NOMO-1 treated with dmso at 0.1 percent for 144 hours (cell line): ENCODE measurements around the gene DDTL.
"Not testable (repeated sequence)": the region's sequence is repeated elsewhere in the genome, so short reads cannot be mapped to it uniquely, and the experiment has no call there.

Experiments used
- DNase-seq: peaks from one replicate; lab custom pipeline; 2025; ENCODE audit not compliant: unreplicated experiment; lab: John Stamatoyannopoulos, UW

Gene DDTL

DNA sequence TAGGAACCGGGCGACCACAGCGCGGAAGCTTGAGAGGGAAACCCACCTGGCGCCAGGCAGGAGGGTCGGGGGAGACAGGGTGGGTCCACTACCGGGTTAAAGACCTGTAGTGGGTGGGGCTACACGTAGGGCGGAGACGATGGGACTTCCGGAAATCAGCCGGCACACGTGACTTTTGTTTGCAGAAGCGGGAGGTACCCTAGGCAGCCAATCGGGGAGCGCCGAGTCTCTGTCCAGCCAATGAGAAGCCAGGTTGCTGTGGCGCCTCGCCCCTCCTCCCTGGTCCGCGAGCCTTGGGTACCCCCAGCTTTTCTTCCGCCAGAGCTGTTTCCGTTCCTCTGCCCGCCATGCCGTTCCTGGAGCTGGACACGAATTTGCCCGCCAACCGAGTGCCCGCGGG is at the start of gene DDTL:
Gene DDTL (plus strand): TSS at position 321 of the 400 bp plus-strand sequence. CDS start 27 bp downstream, at position 348.
- DNase-seq = not testable (repeated sequence)

DNA sequence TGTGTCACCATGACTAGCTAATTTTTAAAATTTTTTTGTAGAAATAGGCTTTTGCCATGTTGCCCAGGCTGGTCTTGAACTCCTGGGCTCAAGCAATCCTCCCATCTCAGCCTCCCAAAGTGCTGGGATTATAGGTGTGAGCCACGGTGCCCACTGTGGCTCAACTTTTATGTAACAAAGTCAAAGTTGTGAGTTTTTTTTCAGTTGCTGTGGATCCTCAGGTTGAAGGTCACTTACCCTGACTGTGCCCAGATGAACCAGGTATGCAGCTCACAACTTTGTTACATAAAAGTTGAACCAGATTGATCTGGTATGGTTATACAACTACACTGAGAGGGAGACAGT is 46.4 kb upstream of the DDTL start:
- not testable (repeated sequence) for DNase-seq

- DNase-seq = not testable (repeated sequence)
Measured at GRCh38 chr22:23921586-23922201, 45.0 kb upstream of the DDTL start.

GRCh38 chr22:23922921-23923320 is 43.8 kb upstream of the DDTL start:
- DNase-seq = no peak

DNA sequence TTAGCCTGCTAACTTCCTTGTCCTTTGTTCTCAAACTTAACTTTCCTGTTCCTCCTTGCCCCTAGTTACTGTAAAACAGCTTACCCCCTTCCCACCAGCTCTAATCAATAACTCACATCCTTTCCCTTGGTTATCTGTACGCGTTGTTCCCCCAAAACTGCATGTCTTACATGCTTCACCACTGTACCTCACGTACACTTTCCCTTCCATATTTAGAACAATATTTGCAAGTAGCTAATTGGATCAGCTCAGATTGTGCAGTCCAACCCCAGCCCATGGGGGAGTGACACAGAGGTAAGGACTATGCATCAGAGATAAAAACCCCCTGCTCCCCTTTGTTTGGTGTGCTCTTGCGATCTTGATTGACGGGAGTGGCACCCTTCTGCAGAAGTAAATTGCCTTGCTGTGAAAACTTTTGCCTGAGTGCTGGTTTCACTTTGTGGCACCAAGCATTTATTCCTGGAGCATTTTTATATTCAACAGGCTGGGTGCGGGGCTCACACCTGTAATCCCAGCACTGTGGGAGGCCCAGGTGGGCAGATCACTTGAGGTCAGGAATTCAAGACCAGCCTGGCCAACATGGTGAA is 41.6 kb upstream of the DDTL start:
- no peak for DNase-seq

DNA sequence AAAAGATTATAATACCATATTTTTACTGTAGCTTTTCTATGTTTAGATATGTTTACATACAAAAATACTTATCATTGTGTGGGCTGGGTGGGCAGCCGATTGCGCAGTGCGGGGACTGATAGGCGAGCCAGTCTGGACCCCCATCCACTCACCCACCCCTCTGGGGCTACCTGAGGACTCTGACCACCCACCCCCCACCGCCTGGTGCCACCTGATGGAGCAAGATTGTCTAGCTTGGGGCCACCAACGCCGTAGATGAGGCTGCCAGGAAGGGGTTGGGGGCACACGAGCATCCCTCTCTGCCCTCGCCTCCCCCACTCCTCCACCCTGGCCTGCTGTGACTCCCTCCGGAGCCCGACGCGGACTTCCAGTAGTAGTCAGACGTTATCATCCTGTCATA is 40.1 kb upstream of the DDTL start:
- no peak for DNase-seq

DNA sequence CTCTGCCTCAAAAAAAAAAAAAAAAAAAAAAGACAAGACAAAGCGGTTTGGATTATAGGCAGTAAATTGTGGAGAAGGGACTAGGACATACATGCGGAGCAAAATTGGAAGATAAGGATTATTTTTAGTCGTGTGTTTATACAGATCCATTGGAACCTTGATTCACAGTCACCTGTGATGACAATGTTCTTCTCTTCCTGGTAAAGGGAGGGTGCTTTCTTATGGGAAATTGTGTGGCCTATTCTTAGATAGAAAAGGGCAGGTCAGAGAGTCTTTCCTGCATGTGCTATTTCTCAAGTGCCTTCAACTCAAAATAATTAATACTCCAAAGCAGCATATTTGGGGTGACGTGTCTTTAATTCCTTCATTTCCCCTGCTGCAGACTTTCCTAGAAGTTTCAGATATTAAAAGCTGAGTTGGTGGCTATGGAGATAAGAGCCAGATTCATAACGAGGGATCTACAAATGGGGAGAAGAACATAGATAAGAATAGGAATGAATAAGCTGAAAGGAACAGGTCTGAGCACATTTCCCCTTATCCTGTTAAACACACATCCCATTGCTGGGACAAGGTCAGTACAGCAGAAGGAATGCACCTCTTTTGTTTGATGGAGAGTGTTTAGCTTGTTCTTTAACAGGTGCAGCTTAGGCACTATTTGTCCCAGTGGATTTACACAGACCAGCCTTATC is 28.2 kb upstream of the DDTL start:
- no peak for DNase-seq

GRCh38 chr22:23939017-23939357 is 27.7 kb upstream of the DDTL start:
- no peak for DNase-seq

DNA sequence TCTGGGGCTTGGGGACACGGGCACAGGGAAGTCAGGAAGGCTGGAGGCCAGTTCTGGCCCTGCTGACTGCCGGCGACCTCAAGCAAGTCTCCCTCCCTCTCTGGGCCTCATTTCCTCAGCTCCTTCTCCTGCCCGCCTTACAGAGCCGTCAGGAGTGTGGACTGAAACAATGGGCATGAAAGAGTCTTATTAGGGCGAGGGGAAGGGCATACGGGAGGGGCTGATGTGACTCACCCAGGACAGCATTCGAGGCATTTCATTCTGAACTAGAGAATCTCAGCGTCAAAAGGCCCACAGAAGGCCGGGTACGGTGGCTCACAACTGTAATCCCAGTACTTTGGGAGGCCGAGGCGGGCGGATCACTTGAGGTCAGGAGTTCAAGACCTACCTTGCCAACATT is 26.5 kb upstream of the DDTL start:
- not testable (repeated sequence) for DNase-seq

DNA sequence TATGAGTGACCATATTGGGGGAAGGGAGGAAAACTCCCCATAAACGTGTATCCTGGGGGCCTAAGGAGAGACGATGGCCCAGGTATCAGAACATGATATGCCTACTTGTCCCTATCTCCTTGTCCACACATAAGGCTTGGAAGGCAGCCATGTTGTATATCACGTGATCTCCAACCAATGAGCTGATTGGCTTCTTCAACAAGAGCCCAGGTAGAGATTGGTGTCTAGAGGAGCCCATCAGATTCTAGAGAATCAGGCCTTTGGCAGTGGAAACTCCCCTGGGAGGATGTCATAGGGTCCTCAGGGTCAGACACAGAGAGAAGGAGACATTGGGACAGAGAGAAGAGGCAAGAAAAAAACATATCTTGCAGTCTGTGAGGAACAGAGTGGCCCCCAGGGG is 19.3 kb upstream of the DDTL start:
- not testable (repeated sequence) for DNase-seq

DNA sequence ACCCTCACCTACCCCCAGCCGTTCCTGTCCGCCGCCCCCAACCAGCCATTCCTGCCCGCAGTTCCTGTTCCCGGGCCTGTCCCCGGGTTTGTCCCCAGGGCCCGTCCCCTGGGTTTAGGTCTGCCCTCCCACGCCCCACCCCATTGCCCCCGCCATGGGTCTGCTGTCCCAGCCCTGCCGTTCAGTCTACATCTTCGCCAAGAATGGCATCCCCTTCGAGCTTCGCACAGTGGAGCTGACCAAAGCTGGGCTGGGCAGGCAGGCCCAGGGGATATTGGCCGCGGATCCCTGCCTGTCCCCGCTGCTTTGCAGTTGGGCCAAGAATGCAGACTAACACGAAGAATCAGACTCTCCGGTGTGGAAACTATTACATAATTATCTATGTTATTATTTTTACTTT is 16.9 kb upstream of the DDTL start:
- DNase-seq = not testable (repeated sequence)

GRCh38 chr22:23951383-23951782 is 15.3 kb upstream of the DDTL start:
- DNase-seq = not testable (repeated sequence)

DNA sequence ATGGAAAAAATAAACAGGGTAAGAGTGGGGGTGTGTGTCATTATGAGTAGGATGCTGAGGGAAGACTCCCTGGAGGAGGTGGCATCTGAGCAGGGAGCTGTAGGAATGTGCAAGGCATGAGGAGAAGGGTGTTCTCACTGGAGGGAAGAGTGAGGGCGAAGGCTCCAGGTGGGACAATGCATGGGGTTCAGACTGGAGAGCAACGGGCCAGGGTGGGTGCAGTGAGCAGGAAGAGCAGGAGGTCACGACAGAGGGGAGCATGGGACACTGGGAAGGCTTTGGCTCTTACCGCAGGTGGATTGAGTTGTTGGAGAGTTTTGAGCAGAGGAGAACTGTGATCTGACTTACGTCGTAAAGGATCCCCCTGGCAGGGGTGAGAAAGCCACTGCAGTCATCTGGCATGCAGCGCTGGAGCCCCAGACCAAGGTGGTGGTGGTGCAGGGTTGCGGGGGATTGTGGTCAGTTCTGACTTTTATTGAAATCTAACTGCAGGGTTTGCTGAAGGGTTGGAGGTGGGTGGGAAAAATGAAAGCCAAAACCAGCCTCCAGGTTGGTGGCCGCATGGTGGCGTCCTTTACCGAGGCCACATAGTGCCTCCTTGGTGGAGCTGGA is 13.8 kb upstream of the DDTL start:
- not testable (repeated sequence) for DNase-seq

- not testable (repeated sequence) for DNase-seq
Measured at GRCh38 chr22:23953485-23953884, 13.2 kb upstream of the DDTL start.

- not testable (repeated sequence) for DNase-seq
Measured at GRCh38 chr22:23954193-23954990, 12.3 kb upstream of the DDTL start.

DNA sequence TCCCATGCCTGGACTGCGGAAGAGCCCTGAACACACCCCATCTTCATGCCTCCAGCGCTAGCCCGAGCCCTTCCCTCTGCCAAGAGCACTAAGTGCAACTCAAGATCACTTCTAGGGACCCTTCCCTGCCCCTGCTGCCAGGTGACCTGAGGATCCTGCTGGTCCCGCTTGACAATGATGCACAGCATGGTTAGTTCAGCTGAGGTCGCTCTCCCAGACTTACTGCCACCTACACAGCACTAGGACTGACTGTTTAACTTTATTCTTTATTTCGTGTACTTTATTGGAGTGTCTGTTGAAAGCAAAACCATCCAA is 11.7 kb upstream of the DDTL start:
- not testable (repeated sequence) for DNase-seq

- DNase-seq = not testable (repeated sequence)
Measured at GRCh38 chr22:23955886-23956285, 10.8 kb upstream of the DDTL start.

- DNase-seq = not testable (repeated sequence)
Measured at GRCh38 chr22:23956301-23956900, 10.3 kb upstream of the DDTL start.

- not testable (repeated sequence) for DNase-seq
Measured at GRCh38 chr22:23961084-23961771, 5.5 kb upstream of the DDTL start, which contains the start of gene GSTT2B. TSS of gene GSTT2B (minus strand) at chr22:23961195. CDS start at chr22:23961131, 64 bp downstream.

DNA sequence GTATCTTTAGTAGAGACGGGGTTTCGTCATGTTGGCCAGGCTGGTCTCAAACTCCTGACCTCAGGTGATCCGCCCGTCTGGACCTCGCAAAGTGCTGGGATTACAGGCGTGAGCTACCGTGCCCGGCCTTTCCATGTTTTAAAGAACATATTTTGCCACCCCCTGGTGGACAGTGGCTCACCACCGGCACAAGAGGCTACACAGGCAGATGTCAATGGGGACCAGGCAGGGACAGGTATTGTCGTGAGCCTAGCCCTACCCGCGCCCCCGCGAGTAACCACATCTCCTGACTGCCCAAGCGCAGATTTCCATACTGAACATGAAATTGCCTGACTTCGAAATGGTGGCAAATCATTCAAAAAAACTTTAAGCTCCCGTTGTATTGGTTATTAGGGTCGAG is 594 bp upstream of the DDTL start:
- DNase-seq = not testable (repeated sequence)
